Esophagus muscularis mucosa (tissue), 3 donors: ENCODE measurements around the gene DEDD2.

Source experiments
- CTCF ChIP-seq, 3 experiments: fragments of 200-600 bp in 2 of 3; fragments of 450-650 bp in 1 of 3; sonication (generic) in 2 of 3; IDR thresholded peaks; one replicate each; pipeline ENCODE4 v1.5.1; 2017 to 2019; ENCODE audit warnings: antibody characterized with exemption in 3 of 3, mild to moderate bottlenecking in 2 of 3, moderate library complexity in 1 of 3
- POLR2A ChIP-seq: fragments of 450-650 bp; IDR thresholded peaks from one replicate; pipeline ENCODE4 v1.6.1; 2017; ENCODE audit warnings: antibody characterized with exemption, moderate library complexity, mild to moderate bottlenecking, low read depth
- POLR2AphosphoS5 ChIP-seq, 2 donors: sonication (generic); formaldehyde crosslinking; IDR thresholded peaks; one replicate each; pipeline ENCODE4 v1.6.1; 2017; ENCODE audit warnings: antibody characterized with exemption in 2 of 2

GRCh38 chr19:42199440-42200115 lies 17.9 kb downstream of the DEDD2 start:
- no peak for TF ChIP-seq CTCF (IDR thresholded peaks at IDR 0.05)
- TF ChIP-seq POLR2AphosphoS5 (IDR thresholded peaks at IDR 0.05): no peak
- TF ChIP-seq POLR2A: no peak
